Liver (tissue), 9 donors: ENCODE data around the gene NIPAL1. TPM values are rescaled to one million over a fixed set of nuclear protein-coding genes. Genes with fewer than 3 reads are reported as not detected.

Experiments used
- DNase-seq: peaks from one replicate; pipeline ENCODE4 v3.0.0-alpha.2; 2017; ENCODE audit warnings: low spot score
- H3K27ac ChIP-seq, 2 donors: one replicate each; pipeline ENCODE4 v1.7.0; 2013; ENCODE audit warnings: inconsistent platforms in 2 of 2, low read length in 2 of 2, control low read depth in 1 of 2, low read depth in 1 of 2, mild to moderate bottlenecking in 1 of 2
- H3K27me3 ChIP-seq, 4 donors: one replicate each; pipeline versions ENCODE4 v1.6.1 to v1.7.0; 2013; ENCODE audit warnings: low read length in 3 of 4, inconsistent platforms in 1 of 4, mild to moderate bottlenecking in 1 of 4, moderate library complexity in 1 of 4; ENCODE audit not compliant: control insufficient read depth in 4 of 4, insufficient read depth in 4 of 4
- H3K36me3 ChIP-seq, 4 donors: one replicate each; pipeline versions ENCODE4 v1.6.1 to v1.7.0; 2013; ENCODE audit warnings: low read length in 3 of 4, mild to moderate bottlenecking in 3 of 4, low read depth in 1 of 4, moderate library complexity in 1 of 4; ENCODE audit not compliant: control insufficient read depth in 4 of 4, insufficient read depth in 3 of 4
- H3K4me1 ChIP-seq, 4 donors: one replicate each; pipeline versions ENCODE4 v1.6.1 to v1.7.0; 2013; ENCODE audit warnings: low read length in 3 of 4, mild to moderate bottlenecking in 3 of 4, moderate library complexity in 1 of 4; ENCODE audit not compliant: control insufficient read depth in 4 of 4, insufficient read depth in 4 of 4
- H3K4me3 ChIP-seq, 3 donors: one replicate each; pipeline versions ENCODE4 v1.6.1 to v1.7.0; 2013; ENCODE audit warnings: low read length in 3 of 3, control low read depth in 1 of 3, low read depth in 1 of 3, mild to moderate bottlenecking in 1 of 3
- H3K9ac ChIP-seq, 2 donors: one replicate each; pipeline ENCODE4 v1.7.0; 2013; ENCODE audit warnings: low read length in 2 of 2, mild to moderate bottlenecking in 2 of 2, moderate library complexity in 2 of 2, control low read depth in 1 of 2, low read depth in 1 of 2
- H3K9me3 ChIP-seq, 4 donors: one replicate each; pipeline versions ENCODE4 v1.6.1 to v1.7.0; 2013; ENCODE audit warnings: low read length in 3 of 4; ENCODE audit not compliant: control insufficient read depth in 4 of 4
- ATF3 ChIP-seq: IDR thresholded peaks from 2 replicates; pipeline ENCODE4 v1.6.1; 2016; ENCODE audit warnings: antibody characterized with exemption
- FOXA2 ChIP-seq: IDR thresholded peaks from 2 replicates; pipeline ENCODE4 v1.6.1; 2016; ENCODE audit warnings: antibody characterized with exemption
- GABPA ChIP-seq, 2 donors: IDR thresholded peaks in 1 of 2; conservative IDR thresholded peaks in 1 of 2; 2 replicates each; pipeline ENCODE4 v1.6.1; 2016; ENCODE audit warnings: antibody characterized with exemption in 2 of 2, mild to moderate bottlenecking in 1 of 2, moderate library complexity in 1 of 2
- HNF4A ChIP-seq, 2 donors: conservative IDR thresholded peaks; 2 replicates each; pipeline ENCODE4 v1.6.1; 2016; ENCODE audit warnings: antibody characterized with exemption in 2 of 2, mild to moderate bottlenecking in 2 of 2
- JUND ChIP-seq, 2 donors: IDR thresholded peaks; 2 replicates each; pipeline ENCODE4 v1.6.1; 2016; ENCODE audit warnings: antibody characterized with exemption in 2 of 2
- MAX ChIP-seq: IDR thresholded peaks from 2 replicates; pipeline ENCODE4 v1.6.1; 2016; ENCODE audit warnings: antibody characterized with exemption
- REST ChIP-seq: IDR thresholded peaks from 2 replicates; pipeline ENCODE4 v1.6.1; 2016; ENCODE audit warnings: antibody characterized with exemption, mild to moderate bottlenecking
- SP1 ChIP-seq: IDR thresholded peaks from 2 replicates; pipeline ENCODE4 v1.6.1; 2018; ENCODE audit warnings: antibody characterized with exemption, mild to moderate bottlenecking
- TAF1 ChIP-seq: conservative IDR thresholded peaks from 2 replicates; pipeline ENCODE4 v1.6.1; 2016; ENCODE audit warnings: antibody characterized with exemption, mild to moderate bottlenecking
- YY1 ChIP-seq: IDR thresholded peaks from 2 replicates; pipeline ENCODE4 v1.6.1; 2016; ENCODE audit warnings: antibody characterized with exemption, mild to moderate bottlenecking
- ZBTB33 ChIP-seq: IDR thresholded peaks from 2 replicates; pipeline ENCODE4 v1.6.1; 2016; ENCODE audit warnings: antibody characterized with exemption
- WGBS: extraction: QIAGEN DNeasy Blood & Tissue Kit; methylation state at CpG from one replicate; pipeline ENCODE4 v1.1.7; 2013; 5-methylcytosine and 5-hydroxymethylcytosine counted together
- polyA plus RNA-seq, 2 donors: library from polyadenylated mRNA; stranded (reverse) in 1 of 2; unstranded in 1 of 2; fragments of 200-250 nt in 1 of 2; fragments of >200 nt in 1 of 2; fragmentation: Nextera tagmentation in 1 of 2; extraction: Ambion mirVana in 1 of 2; gene quantifications; one replicate each; pipeline versions ENCODE4 v1.2.1 to v1.2.3, GENCODE V29; 2013 to 2015
- total RNA-seq, 2 donors: library from RNA; depleted of rRNA; stranded (reverse); fragments of >200 nt; gene quantifications; one replicate each; pipeline ENCODE4 v1.2.3, GENCODE V29; 2014
- donor health status: healthy.
- donor health status: healthy.
- donor health status: healthy.
- donor health status: healthy.
- donor health status: healthy.

The NIPAL1 gene
- total and polyA plus RNA-seq, 4 donors: 2.5 to 10.7 (median 6.1) TPM

GRCh38 chr4:48042979-48043461 lies 26.4 kb downstream of the NIPAL1 start (continued):
- TF ChIP-seq ZBTB33 (peak; percentile 76), YY1 (peak; percentile 49)

GRCh38 chr4:48043504-48043903 lies 26.9 kb downstream of the NIPAL1 start:
- WGBS: 62% methylated on average over 2 of the region's 2 CpGs
- Histone ChIP-seq H3K27me3 (no peaks in the 10 kb centered on the region), H3K36me3 (no peaks in the 10 kb centered on the region), H3K9ac (peak overlapping the region in 1 of 2 donors; percentile 40), H3K4me3 (no peak overlapping the region), H3K27ac (peak overlapping the region; percentile 79 to 80), H3K9me3 (no peaks in the 10 kb centered on the region), H3K4me1 (peaks cover 0 to 42% (median 17%) of the 10 kb centered on the region in 4 donors)
- TF ChIP-seq MAX: no peak
- TF ChIP-seq TAF1: no peak
- no peak for TF ChIP-seq ATF3
- no peak for TF ChIP-seq GABPA (IDR thresholded peaks at IDR 0.05 in 1 of 2, conservative IDR thresholded peaks at IDR 0.05 in 1 of 2)
- no peak for TF ChIP-seq HNF4A (conservative IDR thresholded peaks at IDR 0.05)
- no peak for TF ChIP-seq SP1
- no peak for DNase-seq

- no peak overlapping the region for H3K27ac ChIP-seq
- H3K4me1 ChIP-seq: peaks cover 0 to 38% (median 17%) of the 10 kb centered on the region in 4 donors
- H3K4me3 ChIP-seq: no peak overlapping the region
- no peak for DNase-seq
- 91% methylated on average over 2 of the region's 2 CpGs for WGBS
- H3K27me3 ChIP-seq: no peaks in the 10 kb centered on the region
- H3K9me3 ChIP-seq: no peaks in the 10 kb centered on the region
- H3K9ac ChIP-seq: no peak overlapping the region
- no peaks in the 10 kb centered on the region for H3K36me3 ChIP-seq
- TF ChIP-seq HNF4A (conservative IDR thresholded peaks at IDR 0.05): no peak
- TF ChIP-seq REST: no peak
- no peak for TF ChIP-seq JUND (IDR thresholded peaks at IDR 0.05)
- TF ChIP-seq YY1: no peak
- TF ChIP-seq FOXA2: no peak
These were observed 27.7 kb downstream of the NIPAL1 start for GRCh38 chr4:48044298-48044697.
